GM18861 (cell line): Measurements from ENCODE around the gene NLRP3.
"Not testable (repeated sequence)": the region's sequence is repeated elsewhere in the genome, so short reads cannot be mapped to it uniquely, and the experiment has no call there.

Experiments used
- ATAC-seq: cut with Tn5 transposase; IDR thresholded peaks from one replicate; pipeline ENCODE4 v1.9.1; 2021; ENCODE audit not compliant: unreplicated experiment

Gene NLRP3

GRCh38 chr1:247468481-247469140 is 52.6 kb downstream of the NLRP3 start:
- ATAC-seq = no peak

- no peak for ATAC-seq
Observed at GRCh38 chr1:247469141-247469535, 53.2 kb downstream of the NLRP3 start.

DNA sequence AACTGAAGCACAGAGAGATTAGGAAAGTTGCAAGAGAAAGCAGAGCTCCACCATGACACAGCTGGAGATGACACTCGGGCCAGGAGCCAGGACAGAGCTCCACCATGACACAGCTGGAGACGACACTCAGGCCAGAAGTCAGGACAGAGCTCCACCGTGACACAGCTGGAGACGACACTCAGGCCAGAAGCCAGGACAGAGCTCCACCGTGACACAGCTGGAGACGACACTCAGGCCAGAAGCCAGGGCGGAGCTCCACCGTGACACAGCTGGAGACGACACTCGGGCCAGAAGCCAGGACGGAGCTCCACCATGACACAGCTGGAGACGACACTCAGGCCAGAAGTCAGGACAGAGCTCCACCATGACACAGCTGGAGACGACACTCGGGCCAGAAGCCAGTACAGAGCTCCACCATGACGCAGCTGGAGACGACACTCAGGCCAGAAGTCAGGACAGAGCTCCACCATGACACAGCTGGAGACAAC is 55.0 kb downstream of the NLRP3 start:
- ATAC-seq = not testable (repeated sequence)

GRCh38 chr1:247471445-247472016 is 55.6 kb downstream of the NLRP3 start:
- no peak for ATAC-seq

DNA sequence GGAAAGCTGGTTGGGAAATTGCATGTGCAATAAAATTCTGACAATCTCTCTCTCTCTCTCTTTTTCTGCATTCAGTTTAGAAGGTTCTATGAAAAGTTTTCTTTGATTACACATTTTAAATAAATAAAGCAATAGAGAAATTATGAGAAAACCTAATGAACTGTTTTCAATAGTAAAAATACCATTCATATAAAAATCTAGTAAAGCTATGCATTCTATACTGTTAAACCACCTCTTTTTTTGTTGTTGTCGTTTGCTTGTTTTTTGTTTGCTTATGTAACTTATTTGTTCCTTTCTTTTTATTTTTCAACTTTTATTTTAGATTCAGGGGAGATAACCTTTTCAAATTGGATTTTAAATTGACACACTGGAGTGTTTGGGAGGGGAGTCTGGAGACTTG is 56.1 kb downstream of the NLRP3 start:
- ATAC-seq = no peak

GRCh38 chr1:247474367-247474766 is 58.4 kb downstream of the NLRP3 start:
- ATAC-seq = no peak

DNA sequence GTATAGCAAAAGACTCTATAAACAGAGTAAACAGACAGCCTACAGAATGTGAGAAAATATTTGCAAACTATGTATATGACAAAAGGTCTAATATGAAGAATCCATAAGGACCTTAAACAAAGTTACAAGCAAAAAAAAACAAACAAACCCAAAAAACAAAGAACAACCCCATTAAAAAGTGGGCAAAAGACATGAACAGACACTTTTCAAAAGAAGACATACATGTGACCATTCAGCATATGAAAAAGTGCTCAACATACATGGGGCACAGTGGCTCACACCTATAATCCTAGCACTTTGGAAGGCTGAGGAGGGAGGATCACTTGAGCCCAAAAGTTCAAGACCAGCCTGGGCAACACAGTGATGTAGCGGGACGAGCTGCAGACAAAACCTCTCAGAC is 59.8 kb downstream of the NLRP3 start:
- no peak for ATAC-seq

DNA sequence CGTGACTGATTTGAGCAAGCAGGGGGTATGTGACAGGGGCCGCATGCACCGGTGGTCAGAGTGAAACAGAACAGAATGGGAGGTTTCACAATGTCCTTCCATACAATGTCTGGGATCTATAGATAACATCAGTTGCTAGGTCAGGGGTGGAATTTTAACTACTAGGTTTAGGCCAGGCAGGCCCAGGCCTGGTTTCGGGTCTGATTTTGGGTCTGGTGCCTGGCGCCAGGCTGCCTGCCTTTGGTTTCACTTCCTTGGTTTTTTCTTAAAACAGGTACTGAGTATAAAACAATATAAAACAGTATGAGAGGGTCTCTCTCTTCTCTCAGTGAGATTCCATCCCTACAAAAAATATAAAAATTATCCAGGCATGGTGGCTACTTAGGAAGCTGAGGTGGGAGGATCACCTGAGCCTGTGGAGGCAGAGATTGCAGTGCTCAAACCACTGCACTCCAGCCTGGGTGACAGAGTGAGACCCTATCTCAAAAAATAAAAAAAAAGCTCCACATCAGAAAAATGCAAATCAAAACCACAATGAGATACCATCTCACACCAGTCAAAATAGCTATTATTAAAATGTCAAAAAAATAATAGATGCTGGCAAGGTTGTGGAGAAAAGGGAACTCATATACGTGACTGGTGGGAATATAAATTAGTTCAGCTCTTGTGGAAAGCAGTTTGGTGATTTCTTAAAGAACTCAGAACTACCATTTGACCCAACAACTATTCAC is 60.5 kb downstream of the NLRP3 start:
- ATAC-seq = not testable (repeated sequence)

DNA sequence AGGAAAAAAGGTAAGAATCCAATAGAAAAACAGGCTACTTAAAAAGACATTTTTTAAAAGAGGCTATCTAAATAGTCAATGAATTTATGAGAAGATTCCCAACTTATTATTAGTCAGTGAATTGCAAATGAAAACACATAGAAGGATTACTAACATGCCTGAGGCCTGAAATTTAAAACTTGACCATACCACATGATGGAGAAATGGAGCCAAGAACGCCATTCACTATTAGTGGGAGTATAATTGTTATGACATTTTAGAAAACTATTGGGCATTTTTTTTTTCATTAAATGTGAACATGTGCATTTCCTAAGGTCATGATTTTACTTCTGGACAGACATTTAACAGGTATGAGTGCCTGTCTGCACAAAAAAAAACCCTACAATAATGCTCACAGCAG is 66.8 kb downstream of the NLRP3 start:
- ATAC-seq = no peak

GRCh38 chr1:247487057-247487456 is 71.1 kb downstream of the NLRP3 start:
- ATAC-seq = peak; percentile 78

- ATAC-seq = no peak
Observed at GRCh38 chr1:247491328-247491727, 75.4 kb downstream of the NLRP3 start.

DNA sequence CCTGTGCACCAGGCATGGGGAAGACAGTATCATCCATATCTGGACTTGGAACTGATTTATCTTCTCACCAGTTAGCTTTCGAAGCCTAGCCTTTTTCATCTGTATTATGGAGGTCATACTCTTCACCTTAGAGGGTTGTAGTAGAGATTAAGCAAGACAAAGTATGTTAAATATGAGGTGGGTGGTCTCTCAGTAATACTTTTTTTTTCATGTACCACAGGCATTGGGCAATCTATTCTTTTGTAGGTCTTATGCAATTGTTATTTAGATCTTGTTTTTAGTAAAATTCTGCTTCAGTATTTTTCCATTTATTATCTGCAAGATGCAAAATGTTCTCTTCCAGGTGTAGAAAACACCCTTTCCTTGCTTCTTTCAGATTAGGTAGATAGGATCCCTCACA is 77.1 kb downstream of the NLRP3 start:
- ATAC-seq = no peak

GRCh38 chr1:247494767-247495166 is 78.8 kb downstream of the NLRP3 start:
- ATAC-seq = peak; percentile 99

DNA sequence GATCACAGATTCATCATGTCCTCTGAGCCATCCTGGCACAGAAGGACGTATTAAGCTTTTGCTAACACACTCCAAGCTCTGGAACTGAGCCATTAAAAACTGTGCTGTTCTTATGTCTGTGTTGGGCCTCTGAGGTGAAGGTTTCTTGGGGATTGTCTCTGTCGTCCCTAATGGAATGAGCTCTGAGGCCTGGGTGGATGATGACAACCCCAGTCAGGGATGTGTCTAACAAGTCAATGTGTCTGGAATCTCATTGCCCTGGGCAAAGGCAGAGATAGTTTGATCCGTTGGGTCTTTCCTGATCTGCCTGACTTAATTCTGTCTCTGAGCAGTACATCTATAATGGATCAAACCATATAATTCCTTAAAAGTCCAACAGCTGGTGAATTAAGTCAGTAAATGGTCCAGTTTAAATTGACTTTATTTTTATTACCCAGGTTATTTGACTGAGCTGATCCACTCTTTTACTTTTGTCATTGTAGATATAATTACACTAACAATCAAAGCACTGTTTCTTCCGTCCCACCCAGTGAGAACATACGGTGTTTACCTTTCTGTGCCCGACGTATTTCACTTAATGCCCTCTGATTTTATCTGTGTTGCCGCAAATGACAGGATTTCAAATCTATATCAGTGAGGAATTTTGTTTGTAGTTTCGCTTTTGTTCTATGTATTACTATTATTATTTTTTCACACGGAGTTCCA is 80.8 kb downstream of the NLRP3 start:
- ATAC-seq = no peak
